ENCODE results near the gene FAM168B.

The FAM168B gene

DNA sequence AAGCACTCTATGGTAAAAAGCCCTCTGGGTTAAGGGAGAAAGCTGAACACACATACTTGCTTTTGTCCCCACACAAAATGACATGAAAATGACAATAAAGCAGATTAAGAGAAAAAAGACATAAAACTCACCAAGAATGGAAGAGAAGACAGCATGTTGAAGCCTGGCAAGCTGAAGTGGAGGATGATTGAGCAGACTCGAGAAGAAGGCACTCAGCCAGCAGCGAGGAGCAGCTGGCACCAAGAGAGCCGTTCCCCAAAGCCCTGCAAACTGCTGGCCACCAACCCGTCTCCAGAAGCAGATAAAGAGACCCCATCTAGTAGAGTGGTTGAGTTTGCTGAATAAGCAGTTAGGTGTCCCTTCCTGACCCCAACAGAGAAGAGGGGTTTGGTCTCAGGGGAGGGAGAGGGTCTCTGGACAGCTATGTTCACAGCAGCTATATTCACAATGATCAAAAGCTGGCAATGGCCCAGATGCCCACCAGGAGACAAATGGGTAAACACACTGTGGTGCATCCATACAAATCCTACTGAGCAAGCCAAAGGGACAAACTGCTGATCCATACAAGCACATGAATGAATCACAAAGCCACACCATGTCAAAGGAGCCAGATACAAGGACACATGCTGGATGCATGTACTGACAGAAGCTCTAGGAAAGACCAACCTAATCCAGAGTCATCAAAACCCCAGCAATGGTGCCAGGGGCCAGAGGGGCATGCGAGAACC is 36.9 kb downstream of the FAM168B start:
- in situ Hi-C loops (cut with MboI; ENCODE audit: low sequenced_read_pairs): no loop called here

DNA sequence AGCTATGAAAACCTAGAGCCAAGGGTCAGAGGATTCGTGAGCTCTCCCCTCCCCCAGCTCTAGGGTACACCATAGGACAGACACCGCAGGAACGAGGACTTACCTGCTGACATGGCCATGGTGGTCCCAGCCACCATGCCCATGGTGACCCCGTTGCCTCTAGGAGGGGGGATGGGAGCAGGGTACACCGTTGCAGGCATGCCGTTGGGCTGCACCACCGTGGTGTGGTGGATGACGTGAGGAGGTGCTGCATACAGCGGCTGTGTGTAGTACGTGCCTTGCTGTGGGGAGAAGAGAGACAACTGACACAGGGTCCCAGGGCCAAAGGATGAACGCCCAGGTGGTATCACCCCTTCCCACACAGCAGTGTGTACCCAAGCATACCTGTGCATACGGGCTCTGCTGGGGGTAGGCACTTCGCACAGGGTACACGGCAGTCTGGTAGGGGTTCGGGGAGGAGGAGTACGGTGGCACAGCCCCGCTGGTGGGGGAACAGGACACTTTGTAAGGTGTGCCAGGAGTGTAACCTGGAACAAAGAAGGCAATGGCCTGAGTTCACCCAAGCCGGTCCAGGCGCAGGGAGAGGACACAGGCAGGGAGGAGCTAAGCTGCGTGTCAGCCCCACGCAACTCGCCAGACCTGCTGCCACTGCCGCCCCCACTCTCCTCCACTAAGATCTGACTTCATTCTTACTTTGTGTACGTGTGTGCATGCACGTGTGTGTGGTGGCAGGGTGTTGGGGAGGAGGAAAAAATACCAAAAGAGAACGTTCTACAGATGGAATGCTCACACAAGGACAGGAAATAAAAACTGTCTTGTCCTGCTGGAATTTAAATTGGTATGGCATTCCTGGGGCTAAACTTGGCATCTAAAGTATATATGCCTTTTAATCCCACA is 37.8 kb downstream of the FAM168B start:
- in situ Hi-C loops (cut with MboI; ENCODE audit: low sequenced_read_pairs): no loop called here

DNA sequence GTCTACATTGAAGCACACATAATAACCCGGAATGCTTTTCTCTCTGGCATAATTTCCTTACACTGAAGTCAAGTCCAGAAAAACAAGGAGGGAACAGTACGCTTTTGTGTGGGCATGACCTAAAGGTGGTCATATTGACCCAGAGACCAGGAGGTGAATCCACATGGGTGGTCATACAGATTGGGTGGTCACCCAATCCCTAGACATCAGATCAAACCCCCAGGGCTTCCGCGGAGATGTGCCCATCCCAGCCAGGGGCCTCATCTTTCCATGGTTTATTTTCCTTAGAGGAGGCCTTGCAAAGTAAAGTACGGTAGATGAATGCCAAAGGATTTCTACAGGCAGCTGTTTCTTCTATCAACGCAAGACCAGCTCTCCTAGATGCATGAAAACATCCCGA is 38.8 kb downstream of the FAM168B start:
- in situ Hi-C loops (cut with MboI; ENCODE audit: low sequenced_read_pairs): no loop called here

DNA sequence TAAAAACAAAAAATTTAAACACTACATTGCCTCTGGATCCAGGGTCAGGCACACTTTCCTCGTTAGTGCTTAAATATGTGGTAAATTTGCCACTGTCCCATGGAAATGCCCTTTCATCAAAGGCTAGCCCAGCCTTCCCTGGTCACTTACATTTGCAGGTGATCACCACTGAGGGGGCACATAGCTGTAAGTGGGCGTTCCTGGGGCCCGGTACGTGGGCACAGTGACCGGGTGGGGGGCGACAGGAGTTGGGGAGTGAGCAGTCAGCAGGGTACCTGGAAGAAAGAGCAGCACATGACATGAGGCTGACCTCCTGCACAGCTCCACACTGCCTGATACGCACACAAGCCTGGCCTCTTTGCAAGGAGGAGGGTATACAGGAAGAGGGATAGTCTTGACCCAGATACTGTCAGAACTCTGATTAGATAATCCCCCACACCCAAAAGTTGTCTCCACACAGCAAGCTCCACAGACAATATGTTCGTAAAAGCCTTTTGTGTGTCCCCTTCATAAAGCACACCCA is 40.5 kb downstream of the FAM168B start:
- in situ Hi-C loops (cut with MboI; ENCODE audit: low sequenced_read_pairs): no loop called here

DNA sequence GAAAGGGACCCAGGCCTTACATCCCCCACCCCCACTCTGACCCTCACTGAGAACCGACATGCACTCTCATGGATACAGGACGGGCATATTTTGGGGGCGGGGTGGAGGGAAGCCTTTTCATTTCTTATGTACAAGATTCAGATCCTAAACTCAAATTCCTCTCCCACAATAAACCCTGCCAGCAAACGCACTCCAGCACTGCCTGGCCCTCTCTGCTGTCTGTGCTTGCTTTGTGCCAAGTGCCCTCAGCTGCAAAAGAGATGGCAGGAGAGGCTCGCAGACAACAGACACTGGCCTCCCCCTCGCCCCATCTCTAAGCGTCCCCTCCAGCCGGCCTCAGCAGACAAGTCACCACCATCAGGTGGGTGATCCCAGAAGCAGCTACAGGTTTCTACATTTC is 42.4 kb downstream of the FAM168B start:
- in situ Hi-C loops (cut with MboI; ENCODE audit: low sequenced_read_pairs): no loop called here

DNA sequence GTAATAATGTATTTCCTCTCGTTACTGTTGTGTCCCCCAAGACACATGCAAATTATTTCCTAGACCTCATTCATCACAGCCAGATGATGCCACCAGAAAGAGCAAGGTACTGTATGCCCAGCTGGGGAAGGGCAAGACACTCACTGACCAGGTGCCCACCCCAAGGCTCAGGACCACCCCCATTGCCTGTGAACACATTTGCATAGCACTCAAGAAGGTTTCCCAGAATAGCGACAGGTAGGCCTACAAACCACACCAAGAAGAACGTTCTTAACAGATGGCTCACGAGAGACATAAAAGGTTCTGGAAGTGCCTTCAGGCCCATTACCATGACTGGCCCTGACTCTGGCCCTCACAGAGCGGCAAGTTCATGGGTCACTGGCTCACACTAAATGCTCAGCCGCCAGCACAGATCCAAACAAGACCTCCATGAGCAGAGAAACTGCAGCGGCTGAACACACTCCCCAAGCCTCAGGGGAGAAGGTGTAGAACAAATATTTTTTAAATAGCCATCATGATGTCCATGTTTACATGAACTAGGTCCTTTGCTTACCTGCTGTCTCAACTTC is 44.0 kb downstream of the FAM168B start:
- in situ Hi-C loops (cut with MboI; ENCODE audit: low sequenced_read_pairs): no loop called here

DNA sequence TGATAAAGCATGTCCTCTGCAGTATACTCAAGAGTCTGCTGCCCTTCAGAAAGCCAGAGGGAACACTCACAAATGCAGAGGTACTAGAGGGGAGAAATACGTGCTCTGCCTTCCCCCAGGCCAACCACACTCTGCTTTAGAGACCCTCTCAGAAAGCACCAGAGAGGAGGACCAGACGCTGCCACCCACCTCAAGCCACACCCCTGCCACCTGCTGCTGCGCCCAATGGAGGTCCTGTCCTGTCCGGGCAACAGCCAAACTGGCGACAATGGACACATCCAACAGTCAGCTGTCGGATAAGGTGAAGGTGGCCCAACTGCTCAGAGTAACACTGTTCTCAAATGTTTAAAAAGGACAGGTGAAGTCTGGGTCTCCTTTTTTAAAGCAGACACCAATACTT is 44.6 kb downstream of the FAM168B start:
- in situ Hi-C loops (cut with MboI; ENCODE audit: low sequenced_read_pairs): no loop called here

DNA sequence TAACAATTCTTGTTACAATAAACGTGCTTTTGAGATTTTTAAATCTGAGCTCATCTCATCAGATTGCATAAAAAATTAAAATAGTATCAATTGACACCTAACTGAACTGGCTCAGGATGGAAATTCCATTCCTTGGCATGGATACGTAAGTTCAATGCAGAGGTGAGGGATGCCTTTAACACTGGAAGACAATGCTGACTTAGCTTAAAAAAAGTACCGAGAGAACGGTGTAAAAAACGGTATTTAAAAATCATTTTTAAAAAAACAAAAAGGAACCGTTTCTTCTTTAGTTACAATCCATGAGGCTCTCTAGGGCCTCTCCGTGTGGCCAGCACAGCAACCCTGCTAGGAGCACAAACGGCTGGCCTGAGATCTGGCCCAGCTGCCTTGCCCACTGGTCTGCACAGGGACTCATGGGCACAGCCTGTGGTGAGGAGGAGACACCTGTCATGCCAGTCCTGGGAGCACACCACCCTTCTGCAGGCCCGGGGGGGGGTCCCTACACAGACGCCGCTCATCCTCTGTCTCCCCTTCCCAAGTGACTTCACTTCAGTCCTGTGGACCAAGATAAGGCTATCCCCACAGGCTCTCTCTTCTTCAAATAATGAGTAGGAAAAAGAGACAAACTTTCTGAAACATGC is 45.2 kb downstream of the FAM168B start:
- in situ Hi-C loops (cut with MboI; ENCODE audit: low sequenced_read_pairs): no loop called here

DNA sequence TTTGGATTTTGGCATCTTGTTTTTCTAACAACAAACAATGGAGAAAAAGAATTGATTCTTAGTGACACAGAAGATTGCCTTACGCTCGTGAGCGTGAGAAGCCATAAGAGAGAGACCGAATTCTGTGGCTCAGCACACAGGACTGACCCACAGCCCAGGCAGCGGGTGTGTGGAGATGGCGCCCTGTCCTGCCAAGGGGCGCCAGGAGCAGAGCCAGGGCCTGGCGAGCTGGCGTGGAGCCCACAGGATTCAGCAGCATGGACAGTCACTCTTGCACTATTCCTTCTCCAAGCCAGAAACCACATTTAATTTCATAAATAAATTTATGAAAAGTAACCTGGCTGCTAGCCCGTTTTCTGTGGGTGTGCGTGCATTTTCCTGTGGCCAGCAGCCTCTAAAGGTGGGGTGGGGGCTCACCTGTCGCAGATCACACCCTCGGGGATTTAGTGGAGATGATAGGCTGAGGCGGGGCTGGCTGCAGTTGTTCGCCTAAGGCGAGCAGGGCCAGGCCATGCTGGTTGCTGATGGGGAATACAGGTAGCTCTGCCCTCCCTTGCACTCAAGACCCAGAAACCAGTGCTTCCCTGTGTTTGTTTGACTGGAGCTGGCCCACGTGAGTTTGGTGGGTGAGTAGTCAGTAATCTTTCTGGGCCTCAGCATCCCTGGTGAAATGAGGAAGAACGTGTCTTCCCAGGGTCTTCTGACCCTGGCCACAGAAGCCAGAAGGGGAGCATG is 46.2 kb downstream of the FAM168B start:
- in situ Hi-C loops (cut with MboI; ENCODE audit: low sequenced_read_pairs): no loop called here

DNA sequence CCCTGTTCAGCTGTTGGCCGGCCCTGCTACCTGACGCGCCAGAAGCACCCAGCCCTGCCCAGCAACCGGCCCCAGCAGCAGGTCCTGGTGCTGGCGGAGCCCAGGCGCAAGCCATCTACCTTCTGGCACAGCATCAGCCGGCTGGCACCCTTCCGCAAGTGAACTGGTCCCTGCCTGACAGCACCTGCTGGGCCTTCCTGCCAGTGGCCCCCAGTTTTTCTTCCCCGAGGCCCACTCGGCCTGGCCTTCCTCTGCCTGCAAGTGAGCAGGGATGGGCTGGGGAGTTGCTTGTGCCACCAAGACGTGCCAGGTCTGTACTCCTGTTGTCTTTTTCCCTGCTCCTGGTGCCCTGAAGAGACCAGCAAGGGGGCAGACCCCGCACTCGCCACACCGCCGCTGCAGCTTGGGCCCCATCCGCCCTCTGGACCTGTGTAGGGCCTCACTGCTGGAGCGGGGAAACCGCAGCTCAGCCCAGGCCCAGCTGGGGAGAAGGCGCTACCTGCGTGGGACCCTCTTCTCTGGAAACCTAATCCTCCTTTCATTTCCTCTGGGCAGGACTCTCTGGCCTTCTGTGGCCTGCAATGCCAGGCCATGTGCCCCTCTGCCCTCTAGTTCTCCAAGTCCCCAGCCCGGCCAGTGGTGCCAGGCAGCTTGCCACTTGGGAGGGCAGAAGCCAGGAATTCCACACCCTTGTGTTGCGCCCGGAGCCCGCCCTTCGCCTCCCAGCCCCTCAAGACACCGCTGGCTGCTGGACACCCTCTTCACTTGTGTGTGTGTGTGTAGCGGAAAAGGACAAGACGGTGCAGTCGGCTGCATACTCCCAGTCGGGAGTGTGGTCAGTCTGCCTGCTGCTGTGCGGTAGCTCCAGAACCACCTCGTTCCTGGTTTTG is 47.0 kb downstream of the FAM168B start:
- in situ Hi-C loops (cut with MboI; ENCODE audit: low sequenced_read_pairs): no loop called here

DNA sequence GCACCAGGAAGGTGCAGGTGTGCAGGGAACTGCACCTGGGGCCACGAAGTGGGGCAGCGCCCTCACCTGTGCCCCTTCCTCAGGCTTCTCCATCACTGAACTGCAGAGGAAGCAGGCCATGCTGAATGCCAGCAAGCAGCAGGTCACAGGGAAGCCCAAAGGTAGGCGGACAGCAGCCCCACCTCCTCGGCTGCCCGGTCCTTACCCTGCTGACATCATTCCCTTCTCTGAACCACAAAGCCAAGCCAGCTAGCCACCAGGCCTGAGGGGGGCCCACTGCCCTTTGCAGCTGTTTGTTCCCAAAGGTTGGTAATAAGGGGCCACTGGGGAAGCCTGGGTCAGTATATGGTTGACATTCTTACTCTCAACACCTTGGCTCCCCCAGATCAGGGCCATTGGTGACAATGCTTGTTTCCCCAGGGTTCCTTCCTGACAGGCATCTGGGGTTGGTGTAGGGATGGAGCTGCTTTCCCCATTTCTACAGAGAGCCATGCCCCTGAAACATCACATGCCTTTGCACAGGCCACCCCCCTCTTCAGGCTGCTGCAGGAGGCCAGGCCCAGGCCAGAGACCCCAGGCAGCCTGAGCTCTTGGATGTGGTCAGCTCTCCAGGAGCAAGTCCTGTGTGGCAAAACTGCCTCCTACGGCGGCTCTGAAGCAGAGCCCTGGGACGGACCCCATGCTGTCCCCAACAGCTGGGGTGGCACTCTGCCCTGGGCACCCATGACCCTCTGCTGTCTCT is 47.8 kb downstream of the FAM168B start:
- in situ Hi-C loops (cut with MboI; ENCODE audit: low sequenced_read_pairs): no loop called here

DNA sequence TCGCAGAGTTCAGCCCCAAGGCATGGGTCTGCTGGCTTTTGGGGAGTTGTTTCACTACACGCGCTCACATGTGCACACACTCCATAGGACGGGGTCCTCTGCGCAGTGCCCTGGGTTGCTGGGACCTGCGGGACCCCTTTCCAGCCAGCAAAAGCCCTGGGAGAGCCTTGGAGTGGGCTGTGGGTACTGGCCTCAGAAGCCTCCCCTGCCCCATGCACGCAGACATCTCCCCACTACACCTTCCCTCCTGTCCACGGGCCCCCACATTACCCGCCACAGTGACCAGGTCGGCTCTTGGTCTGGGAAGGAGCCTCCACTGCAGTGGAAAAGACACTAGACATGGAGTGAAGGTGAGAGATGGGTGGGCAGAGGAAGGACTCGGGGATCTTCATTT is 48.5 kb downstream of the FAM168B start:
- in situ Hi-C loops (cut with MboI; ENCODE audit: low sequenced_read_pairs): no loop called here

DNA sequence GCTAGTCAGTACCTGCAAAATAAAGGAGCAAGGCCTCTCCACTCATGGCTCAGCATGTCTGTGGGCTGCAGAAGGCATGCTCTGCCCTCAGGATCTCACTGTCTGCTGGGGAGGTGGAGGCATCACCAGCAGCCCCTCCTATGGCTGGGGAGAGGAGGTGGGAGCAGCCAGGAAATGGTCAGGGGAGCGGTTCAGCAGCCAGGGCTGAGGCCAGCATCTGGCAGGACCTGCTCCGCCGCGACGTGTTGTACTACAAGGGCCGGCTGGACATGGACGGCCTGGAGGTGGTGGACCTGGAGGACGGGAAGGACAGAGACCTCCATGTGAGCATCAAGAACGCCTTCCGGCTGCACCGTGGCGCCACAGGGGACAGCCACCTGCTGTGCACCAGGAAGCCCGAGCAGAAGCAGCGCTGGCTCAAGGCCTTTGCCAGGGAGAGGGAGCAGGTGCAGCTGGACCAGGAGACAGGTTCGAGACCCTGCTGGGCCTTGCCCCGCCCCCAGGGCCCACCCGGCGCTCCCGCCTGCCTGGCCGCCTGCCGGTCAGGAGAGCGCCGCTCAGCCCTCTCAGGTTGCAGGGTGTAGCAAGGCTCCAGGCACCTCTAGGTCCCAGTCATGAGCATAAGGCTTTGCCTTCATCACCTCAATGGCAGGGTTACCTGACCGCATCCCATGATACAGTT is 49.0 kb downstream of the FAM168B start:
- in situ Hi-C loops (cut with MboI; ENCODE audit: low sequenced_read_pairs): no loop called here

DNA sequence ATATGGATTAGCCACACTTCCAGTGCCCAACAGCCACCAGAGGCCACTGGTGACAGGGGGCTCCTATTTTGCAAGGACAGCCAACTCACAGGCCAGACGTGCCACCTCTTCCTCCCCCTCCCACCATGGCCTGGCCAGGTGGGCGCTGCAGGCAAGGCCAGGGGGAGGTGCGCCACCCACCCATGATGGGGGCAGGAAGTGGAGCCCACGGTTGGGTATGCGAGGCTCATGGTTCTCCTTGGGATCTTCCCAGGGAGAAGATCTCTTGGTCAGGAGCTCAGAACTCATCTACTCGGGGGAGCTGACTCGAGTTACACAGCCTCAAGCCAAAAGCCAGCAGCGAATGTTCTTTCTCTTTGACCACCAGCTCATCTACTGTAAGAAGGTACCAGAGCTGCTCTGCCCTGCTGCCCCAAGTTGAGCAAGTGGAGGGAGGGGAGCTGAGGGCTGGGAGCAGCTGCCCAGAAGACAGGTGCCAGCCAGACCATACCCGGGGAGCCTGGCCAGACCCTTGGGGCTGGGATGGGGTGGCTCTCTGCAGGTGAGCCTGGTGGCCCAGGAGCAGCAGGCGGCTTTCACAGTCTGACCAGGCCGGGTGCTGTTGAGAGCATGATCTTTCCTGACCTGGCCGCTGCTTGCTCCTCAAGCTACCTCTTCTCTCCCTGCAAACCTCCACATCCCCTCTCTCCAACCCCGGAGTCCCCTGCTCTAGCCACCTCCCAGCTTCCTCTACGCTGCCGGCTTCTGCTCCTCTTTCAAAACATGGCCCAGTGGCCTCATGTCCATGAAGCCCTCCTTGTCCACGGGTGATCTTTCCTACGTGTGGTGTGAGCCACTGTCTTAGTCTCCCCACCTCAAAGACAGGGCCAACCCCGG is 49.8 kb downstream of the FAM168B start:
- in situ Hi-C loops (cut with MboI; ENCODE audit: low sequenced_read_pairs): no loop called here

DNA sequence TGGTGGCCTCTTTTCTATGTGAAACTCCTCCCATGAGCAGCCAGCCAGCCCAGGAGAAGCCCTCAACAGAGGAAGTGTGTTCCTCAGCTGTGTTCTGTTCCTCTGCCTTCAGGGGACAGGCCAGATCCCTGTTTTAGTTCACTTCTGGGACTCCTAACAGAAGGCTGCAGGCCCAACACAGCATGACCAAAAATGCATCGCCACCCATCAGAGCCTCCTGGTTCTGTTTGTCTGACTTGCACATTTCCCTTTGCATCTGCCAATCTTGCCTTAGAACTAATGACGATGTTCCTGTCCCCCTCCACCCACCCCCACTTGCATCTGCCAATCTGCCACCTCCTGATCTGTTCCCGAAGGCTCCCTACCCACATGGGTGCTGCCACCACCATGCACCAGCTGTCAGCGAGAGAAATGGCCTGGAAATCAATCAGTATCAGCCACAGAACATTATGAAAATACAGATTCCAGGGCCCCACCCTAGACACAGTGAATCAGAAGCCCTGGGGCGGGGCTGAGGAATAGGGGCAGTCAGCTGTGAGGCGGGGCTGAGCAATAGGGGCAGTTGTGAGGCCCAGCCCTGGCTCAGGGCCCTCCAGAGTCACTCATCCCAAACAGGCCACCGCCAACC is 51.0 kb downstream of the FAM168B start:
- in situ Hi-C loops (cut with MboI; ENCODE audit: low sequenced_read_pairs): no loop called here

DNA sequence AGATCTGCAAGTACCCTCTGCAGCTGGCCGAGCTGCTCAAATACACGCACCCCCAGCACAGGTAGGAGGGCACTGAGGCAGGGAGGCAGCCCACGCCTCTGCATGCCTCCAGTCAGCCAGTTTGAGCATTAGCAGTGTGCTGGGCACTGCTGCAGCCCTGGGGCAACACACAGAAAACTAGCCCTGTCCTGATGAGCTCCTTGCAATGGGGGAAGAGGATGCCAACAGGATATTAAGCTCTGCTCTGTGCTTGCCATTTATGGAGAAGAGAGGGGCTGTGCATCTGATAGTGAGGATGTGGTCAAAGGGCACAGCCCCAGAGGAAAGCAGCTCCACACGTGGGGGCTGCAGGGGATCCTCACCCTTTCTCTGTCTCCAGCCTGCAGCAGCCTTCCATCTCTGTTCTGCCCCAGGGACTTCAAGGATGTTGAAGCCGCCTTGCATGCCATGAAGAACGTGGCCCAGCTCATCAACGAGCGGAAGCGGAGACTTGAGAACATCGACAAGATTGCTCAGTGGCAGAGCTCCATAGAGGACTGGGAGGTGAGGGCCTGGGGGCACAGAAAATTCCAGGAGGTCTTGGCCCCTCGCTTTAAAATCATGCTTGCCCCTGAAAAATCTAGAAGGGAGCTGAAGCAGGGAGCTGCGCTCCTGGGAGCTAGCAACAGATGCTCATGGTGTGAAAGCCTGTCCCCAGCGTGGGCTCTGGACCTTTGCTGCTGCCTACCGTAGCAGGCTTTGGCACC is 51.7 kb downstream of the FAM168B start:
- in situ Hi-C loops (cut with MboI; ENCODE audit: low sequenced_read_pairs): no loop called here
